NCI-H187 (cell line): Measurements from ENCODE around the gene MUC13.
A peak's percentile ranks its signal among the peaks of the same experiment; 100 is the strongest.

ENCODE experiments used
- DNase-seq, 2 experiments: peaks; one replicate each; lab custom pipeline; 2025; lab: John Stamatoyannopoulos, UW

MUC13 gene

GRCh38 chr3:124950026-124950425, 15.5 kb upstream of the MUC13 start:
- no peak for DNase-seq

GRCh38 chr3:124942613-124943012, 8.1 kb upstream of the MUC13 start:
- DNase-seq = no peak

GRCh38 chr3:124941771-124942170, 7.2 kb upstream of the MUC13 start:
- no peak for DNase-seq

DNA sequence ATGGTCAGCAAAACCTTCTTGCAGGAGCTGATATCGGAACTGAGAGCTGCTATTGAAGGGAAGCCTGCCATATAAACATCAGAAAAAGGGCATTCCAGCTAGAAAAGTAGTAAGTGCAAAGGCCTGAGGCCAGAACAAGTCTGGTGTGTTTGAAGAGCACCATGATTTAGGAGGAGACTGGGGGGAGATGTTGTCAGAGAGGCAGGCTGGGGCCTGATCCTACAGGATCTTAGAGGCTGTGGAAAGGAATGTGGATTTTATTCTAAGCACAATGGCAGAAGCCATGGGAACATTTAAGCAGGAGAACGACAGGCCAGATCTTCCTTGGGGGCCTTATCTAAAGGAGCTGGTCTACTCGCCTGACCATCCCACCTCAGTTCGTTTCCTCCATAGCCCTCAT, 5.1 kb upstream of the MUC13 start:
- no peak for DNase-seq

- no peak for DNase-seq
Observed at GRCh38 chr3:124938896-124939295, 4.3 kb upstream of the MUC13 start.

GRCh38 chr3:124937049-124937448, 2.5 kb upstream of the MUC13 start:
- DNase-seq = no peak

DNA sequence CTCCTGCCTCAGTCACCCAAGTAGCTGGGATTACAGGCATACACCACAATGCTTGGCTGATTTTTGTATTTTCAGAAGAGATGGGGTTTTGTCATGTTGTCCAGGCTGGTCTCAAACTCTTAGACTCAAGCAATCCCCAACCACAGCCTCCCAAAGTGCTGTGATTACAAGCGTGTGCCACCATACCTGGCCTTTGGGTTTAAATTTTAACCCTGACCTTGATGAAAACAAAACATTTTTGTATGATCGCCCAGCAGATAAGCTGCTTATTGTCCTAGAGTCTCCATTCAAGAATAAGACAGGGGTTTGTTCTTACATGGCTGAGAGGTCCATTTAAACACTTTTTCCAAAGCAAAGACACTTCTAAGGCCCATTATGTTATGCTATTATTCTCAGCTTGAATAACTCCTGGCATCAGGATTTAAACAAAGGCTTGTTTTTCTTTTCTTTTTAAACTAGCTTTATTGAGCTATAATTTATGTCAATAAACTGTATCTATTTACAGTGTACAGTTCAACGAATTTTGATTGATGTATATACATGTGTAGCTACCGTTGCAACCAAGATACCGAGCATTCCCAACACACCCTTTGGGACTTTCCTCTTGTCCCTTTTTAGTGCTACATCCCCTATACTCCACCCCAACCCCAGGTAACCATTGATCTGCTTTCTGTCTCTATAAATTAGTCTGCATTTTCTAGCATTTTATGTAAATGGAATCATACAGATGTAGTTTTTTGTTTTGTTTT, 1.4 kb upstream of the MUC13 start:
- DNase-seq = no peak

GRCh38 chr3:124935264-124935663, 713 bp upstream of the MUC13 start:
- no peak for DNase-seq

- DNase-seq = peak in 1 of 2 experiments; percentile 7
Observed at GRCh38 chr3:124928333-124929202, 6.0 kb downstream of the MUC13 start.

- DNase-seq = no peak
Observed at GRCh38 chr3:124927574-124928045, 6.9 kb downstream of the MUC13 start.

GRCh38 chr3:124926426-124927101, 8.0 kb downstream of the MUC13 start:
- DNase-seq = no peak

DNA sequence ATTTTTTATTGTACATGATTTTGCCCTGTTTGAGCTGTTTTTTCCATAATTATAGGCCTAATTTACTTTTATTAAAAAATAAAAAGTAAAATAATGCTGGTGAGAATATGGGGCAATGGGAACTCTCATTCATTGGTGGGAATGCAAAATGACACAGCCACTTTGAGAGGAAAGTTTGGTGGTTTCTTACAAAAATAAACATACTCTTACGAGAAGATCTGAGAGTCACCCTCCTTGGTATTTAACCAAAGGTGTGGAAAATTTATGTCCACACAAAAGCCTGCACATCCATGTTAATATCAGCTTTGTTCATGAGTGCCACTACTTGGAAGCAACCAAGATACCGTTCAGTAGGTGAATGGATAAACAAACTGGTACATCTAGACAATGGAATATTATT, 9.8 kb downstream of the MUC13 start:
- DNase-seq = no peak

DNA sequence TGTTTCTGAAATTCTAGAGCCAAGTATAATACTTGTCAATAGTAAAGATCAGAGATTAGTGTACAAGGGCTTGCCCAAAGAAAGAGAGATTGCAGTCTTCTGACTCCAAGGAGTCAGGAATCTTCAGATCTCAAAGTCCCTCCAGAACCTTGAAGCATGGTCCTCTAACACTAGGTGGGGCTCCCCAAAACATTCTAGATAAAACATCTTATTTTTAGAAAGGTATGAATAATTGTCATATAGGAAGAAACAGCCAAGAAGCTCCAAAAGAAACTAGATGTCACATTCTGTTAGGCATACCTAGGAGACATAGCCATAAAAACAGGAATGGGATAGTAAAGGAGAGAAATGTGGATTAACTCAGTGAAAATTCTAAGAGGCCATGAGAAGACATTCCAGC, 10.7 kb downstream of the MUC13 start:
- no peak for DNase-seq

- no peak for DNase-seq
Observed at GRCh38 chr3:124920718-124921117, 13.8 kb downstream of the MUC13 start.

GRCh38 chr3:124919756-124920155, 14.8 kb downstream of the MUC13 start:
- no peak for DNase-seq

DNA sequence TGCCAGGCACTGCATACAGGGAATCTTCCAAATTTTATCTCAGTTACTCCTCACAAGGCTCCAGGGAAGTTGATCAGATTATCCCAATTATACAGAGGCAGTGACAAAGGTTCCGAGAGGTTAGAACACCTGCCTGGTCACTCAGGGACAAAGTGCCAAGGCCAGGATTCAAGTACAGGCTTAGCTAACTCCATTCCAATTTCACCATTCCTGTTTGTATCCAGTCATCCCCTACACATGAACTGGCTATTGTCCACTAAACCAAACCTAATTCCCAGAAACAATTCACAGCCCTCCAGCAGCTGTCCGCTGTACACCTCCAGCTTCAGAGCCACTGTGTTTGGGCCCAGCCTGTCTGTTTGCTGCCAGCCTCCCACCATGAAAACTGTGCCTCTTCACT, 16.0 kb downstream of the MUC13 start:
- DNase-seq = no peak

- DNase-seq = no peak
Observed at GRCh38 chr3:124916837-124917409, 17.6 kb downstream of the MUC13 start.

DNA sequence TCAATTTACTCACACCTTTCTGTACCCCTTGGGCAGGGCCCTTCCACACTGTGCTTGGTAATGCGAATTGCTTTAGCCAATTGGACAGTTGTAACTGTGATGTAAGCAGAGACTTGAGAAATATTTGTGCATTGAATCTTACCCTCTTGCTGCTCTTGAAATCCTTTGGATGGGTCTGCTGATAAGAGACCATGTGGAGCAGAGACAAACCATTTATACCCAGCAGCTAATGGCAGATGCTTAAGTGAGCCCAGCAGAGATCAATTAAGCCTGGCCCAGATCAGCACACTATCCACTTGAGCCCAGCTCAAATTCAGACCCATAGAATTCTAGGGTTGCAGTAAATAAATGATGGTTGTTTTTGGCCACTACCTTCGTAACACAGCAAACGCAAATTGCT, 19.3 kb downstream of the MUC13 start:
- no peak for DNase-seq

GRCh38 chr3:124907957-124908356, 26.6 kb downstream of the MUC13 start:
- DNase-seq = no peak

GRCh38 chr3:124904835-124905492, 29.6 kb downstream of the MUC13 start:
- no peak for DNase-seq
